ENCODE data around the gene GSC2.

GSC2 gene

DNA sequence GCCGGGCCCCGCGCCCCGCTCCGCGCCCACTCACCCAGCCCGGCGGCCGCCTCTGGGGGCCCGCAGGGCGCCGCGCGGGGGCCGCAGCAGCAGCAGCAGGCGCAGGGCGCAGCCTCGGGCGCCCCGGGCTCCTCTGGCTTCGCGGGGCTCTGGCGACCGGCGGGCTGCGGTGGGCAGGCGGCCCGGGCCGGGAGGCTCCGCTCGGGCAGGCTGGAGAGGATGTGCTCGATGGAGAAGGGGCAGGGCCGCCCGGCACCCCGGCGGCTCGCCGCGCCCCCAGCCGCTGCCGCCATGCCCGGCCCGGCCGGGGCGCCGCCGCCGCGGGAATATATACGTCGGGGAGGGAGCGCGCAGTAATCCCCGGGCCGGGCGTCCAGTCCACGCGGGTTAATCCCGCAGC lies at the start of gene GSC2:
TSS of gene GSC2 (minus strand) at position 302 of the 400 bp plus-strand sequence. CDS start at position 293, 9 bp downstream.
- DNase-seq (ENCODE audit: low spot score) = no peak

DNA sequence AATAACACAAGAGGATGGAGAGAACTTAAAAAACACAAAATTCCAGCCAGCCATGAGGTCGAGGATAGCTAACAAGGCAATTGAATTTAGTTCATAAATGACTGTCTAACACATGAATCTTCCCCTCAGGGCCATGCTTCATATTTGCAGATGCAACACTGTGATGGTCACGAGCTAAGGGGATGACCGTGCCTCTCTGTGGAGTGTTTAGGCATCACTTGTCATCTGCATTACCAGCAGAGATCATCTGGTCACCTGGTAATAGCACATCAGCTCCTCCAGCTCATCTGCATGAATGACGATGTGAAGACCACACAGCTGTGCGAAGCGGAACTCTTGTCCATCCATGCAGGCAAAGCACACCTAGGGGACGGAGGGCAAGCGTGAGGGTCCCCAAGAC lies 49.4 kb upstream of the GSC2 start:
- no peak for DNase-seq (ENCODE audit: low spot score)

- DNase-seq (ENCODE audit: low spot score) = no peak
Observed at GRCh38 chr22:19197997-19198865, 48.1 kb upstream of the GSC2 start.

DNA sequence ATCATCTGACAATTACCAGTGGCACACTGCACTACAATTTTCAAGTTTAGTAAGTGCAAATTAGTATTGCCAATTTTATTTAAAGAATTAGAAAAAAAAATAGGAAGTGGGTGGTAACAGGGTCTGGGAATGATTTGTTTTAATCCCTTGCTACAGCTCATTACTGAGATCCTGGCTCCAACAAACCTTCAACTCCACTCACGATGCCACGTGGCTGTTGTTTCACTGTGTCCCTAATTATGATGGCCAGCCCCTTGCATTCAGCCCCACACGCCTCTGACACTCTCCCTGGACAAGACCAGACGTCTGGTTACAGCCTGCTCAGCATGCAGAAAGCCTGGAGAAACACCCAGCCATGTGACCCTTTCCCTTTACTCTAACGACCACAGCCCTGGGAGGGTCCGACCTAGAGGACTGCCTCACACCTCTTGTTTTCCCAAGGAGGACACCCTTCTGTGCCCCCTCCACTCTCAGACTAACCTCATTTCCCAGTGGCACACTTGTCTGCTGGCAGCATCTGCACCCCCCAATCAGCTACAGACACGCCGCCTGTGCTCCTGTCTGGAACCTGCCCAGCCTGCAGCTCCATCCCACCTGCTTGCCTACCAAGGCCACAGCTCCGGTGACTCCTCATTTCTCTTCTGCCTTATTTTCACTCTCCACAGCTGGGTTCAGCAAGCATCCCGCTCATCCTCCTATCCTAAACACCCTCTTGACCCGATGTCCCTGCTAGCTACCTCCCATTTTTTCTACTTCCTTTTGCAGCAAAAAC lies 46.9 kb upstream of the GSC2 start:
- no peak for DNase-seq (ENCODE audit: low spot score)

DNA sequence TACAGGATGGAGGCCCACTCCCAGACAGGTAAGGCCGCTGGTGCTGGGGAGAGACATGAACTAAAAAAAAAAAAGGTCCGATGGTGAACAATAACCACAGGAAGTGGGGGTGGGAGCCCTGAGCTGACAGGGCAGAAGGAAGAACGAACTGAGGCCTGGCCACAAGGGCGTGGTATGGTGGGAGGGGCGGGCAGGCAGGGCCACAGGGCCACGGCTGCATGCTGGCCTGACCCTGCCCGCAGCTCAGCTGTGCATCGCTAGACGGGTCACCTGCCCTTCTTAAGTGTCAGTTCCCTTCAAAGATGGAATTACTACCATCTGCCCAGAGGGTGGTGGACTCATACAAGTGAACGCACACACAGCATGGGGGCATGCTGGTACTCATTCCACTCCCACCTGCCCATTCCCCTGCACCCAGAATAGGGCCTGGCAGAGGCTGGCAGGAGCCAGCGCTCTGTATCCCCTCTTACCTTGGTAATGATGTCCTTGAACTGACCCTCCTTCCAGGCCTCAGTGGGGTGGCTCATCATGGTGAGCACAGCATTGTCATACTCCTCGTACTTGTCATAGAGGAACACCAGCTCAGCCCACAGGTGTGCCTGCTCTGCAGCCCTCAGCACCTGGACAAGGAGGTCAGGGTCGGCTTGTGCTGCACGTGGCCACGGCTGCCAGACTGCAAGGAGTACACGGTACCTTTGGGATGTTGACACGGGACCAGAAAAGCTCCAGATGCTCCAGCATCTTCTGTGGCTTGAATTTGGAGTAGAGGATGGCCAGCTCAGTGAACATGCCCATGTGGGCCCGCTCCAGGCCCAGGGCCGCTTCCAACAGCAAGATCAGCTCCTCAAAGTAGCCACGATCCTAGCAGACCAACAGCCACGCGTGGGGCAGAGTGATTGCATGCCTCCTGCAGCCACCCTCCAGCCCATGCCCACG lies 46.0 kb upstream of the GSC2 start:
- DNase-seq (ENCODE audit: low spot score) = no peak

DNA sequence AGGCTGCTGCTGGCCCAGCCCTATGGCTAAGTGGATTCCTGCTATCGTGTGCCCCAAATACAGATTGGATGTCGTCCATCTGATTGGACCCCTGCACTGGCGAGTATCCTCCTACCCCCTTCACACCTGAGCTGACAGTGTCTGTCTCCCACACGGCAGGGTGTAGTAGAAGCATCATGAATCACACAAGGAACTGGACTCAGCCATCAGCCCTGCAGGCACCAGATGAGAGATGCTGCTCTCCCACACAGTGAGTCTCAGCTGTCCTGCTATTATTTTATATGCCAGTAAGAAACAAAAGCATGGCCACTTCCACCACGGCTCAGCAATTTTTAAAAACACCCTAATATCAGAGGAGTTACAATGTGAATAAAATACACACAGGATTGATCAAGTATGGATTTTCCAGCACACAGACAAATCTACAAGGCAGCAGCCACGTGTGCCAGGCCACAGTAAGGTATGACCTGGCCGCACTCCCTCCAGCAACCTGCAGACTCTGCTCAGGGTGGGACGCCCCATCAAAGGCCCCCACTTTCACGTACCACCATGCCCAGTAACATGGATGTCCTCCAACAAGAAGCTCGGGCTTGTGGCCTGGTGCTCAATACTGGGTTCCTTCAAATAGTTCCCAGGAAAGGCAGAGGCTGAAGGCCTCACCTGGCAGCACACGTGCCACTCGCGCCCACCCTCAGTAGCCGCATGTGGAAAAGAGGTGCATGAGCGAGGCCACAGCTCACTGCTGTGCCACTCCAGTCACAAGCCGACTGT lies 44.9 kb upstream of the GSC2 start:
- DNase-seq (ENCODE audit: low spot score) = no peak

DNA sequence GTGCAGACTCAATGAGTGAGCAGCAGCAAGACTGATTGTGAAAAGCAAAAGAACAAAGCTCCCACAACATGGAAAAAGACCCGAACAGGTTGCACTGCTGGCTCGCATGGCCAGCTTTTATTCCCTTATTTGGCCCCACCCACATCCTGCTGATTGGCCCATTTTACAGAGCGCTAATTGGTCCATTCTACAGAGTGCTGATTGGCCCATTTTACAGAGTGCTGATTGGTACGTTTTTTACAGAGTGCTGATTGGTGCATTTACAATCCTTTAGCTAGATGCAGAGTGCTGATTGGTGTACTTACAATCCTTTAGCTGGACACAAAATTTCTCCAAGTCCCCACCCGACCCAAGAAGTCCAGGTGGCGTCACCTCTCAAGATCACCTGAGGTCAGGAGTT lies 43.8 kb upstream of the GSC2 start:
- DNase-seq (ENCODE audit: low spot score) = no peak

DNA sequence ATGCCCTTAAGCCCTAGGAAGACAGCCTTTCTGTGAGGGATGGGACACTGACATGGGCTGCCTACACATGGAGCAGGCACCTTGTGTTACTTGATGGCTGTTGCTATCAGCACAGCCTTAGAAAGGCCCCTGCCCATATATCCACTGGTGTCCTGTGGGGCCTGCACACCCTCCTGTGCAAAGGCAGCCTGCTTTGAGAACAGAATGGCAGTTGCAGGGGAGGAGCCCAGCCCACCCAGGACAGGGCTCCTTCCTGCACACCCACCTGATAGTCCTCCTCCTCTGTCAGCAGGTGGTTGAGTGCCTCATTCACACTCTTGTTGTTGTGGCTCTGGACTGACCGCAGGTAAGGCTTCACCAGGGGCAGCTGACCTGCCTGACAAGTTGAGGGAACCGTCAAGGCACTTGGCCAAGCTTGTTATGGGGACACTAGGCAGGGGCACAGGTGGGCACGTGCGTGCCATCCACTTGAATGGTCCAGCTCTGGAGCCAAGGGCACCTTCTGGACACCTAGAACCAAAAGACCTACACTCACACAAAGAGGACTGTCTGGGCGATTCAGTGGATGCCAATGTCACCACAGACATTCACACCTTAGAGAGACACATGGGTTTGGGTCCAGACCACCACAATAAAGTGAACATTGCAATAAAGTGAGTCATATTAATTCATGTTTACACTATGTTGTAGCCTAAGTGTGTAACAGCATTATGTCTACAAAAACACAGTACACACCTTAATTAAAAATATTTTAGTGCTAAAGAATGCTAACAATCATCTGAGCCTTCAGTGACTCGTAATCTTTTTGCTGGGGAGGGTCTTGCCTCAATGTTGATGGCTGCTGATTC lies 37.8 kb upstream of the GSC2 start:
- no peak for DNase-seq (ENCODE audit: low spot score)

DNA sequence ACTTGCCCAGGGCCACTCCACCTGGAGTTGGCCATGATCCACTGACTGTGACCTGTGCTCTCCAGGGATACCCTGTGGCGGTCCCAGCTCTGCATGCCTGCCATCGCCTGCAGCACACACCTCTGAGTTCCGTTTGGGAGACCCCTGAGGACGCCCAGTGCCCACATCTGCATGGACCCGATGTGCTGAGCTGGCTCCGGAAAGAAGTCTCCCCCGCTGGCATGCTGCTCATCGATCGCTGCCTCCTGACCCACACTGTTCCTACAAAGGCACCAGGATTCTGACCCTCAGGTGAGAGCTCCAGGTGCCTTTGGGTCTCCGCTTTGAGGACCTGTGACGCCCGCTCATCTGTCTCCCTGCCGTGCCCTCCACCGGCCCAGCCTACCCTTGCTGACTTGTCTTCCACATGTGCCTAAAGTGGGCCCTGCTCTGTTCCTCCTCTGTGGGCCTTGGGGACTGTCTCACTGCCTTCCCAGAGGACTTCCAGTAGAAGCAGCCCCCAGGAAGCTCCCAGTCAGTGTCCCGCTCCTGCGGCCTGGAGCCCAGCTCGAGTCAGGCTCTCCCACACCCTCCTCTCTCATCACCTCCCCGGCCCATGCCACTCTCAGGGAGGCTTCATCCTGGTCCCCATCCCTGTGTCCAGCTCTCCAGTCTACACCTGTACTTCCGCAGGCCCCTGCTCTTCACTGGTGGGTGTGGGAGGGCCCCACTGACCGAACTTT lies 34.3 kb upstream of the GSC2 start:
- no peak for DNase-seq (ENCODE audit: low spot score)

GRCh38 chr22:19183216-19183615 lies 33.1 kb upstream of the GSC2 start:
- DNase-seq (ENCODE audit: low spot score) = no peak

DNA sequence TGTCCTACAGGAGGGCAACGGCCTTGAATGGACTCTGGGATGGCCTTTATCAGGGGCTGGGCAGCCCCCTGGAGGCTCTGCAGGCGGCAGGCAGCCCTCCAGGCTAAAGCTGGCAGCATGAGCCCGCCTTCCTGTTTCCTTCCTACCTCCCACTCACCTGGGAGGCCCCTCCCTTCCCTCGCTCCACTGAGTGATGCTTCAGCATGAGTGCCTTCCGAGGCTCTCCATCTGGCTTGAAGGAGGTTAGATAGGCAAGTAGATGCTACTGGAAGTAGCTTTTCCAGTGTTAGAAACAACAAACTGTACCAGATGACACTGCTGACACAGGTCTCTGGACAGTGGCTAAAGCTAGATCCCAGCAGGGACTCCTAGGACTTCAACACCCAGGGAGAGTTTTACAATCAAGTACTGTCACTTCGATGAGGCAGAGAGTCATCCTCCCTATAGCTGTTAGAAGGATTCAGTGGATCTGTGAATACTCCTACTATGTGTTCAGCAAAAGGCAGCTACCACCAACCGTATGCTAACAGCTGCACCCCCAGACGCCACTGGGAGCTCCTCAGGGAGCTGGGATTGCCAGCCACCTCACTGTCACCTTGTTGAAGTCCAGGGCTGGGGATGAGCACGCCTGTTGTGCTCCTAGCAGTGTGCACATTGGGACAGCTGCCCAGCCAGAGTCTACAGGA lies 32.5 kb upstream of the GSC2 start:
- no peak for DNase-seq (ENCODE audit: low spot score)

- no peak for DNase-seq (ENCODE audit: low spot score)
Observed at GRCh38 chr22:19181786-19182471, 31.8 kb upstream of the GSC2 start.

GRCh38 chr22:19180740-19181410 lies 30.8 kb upstream of the GSC2 start:
- DNase-seq (ENCODE audit: low spot score) = no peak

DNA sequence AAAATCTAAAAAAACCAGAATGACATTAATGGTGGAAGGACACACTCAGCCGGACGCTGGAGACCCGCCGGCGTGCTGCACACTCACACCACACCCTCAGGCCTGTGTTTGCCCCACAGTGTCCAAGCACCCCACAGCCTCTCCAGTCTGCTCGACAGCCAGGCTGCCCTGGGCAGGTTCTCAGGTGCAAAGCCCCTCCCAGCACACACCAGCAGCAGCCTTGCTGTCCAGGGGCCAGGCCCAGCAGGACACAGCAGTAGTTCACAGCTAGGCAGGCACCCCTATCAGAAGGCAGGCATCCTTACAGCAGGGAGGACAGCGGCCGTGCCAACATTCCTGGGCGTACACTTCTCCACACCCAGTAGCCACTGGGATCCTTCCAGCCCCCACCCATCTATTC lies 30.1 kb upstream of the GSC2 start:
- DNase-seq (ENCODE audit: low spot score) = no peak

GRCh38 chr22:19179497-19180048 lies 29.5 kb upstream of the GSC2 start:
- peak; percentile 86 for DNase-seq (ENCODE audit: low spot score)

- DNase-seq (ENCODE audit: low spot score) = peak; percentile 82
Observed at GRCh38 chr22:19178657-19179496, 28.8 kb upstream of the GSC2 start, which contains the start of gene SLC25A1. Gene SLC25A1, minus strand, starts transcription at chr22:19178736. Its CDS starts 63 bp downstream, at chr22:19178673.
